Prostate gland (tissue), 2 donors: ENCODE results near the gene NRXN2. TPM values are rescaled to one million over a fixed set of nuclear protein-coding genes. Genes with fewer than 3 reads are reported as not detected.

Source experiments
- DNase-seq: peaks from one replicate; pipeline ENCODE4 v3.0.0-alpha.2; 2019; ENCODE audit warnings: low spot score
- H3K27ac ChIP-seq, 2 donors: fragments of 200-600 bp; sonication (generic); 2 replicates each; pipeline ENCODE4 v1.5.1; 2017 to 2019
- H3K27me3 ChIP-seq: fragments of 200-600 bp; sonication (generic); replicated peaks from 2 replicates; pipeline ENCODE4 v1.5.1; 2019; ENCODE audit not compliant: insufficient read depth
- H3K36me3 ChIP-seq, 2 donors: fragments of 200-600 bp; sonication (generic); 1 replicate in 1 of 2; 2 replicates in 1 of 2; pipeline versions ENCODE4 v1.5.1 to v1.8.1; 2017 to 2019
- H3K4me1 ChIP-seq: fragments of 200-600 bp; sonication (generic); replicated peaks from 2 replicates; pipeline ENCODE4 v1.5.1; 2019
- H3K4me3 ChIP-seq, 2 donors: fragments of 200-600 bp; sonication (generic); 2 replicates each; pipeline ENCODE4 v1.5.1; 2017 to 2019
- H3K9me3 ChIP-seq: fragments of 200-600 bp; sonication (generic); 2 replicates; pipeline ENCODE4 v1.5.1; 2017
- POLR2A ChIP-seq: fragments of 450-650 bp; IDR thresholded peaks from one replicate; pipeline ENCODE4 v1.6.1; 2016; ENCODE audit warnings: antibody characterized with exemption, mild to moderate bottlenecking
- POLR2AphosphoS5 ChIP-seq: sonication (generic); formaldehyde crosslinking; IDR thresholded peaks from one replicate; pipeline ENCODE4 v1.6.1; 2017; ENCODE audit warnings: antibody characterized with exemption
- WGBS: methylation state at CpG from one replicate; pipeline ENCODE4 v1.1.5; 2018; 5-methylcytosine and 5-hydroxymethylcytosine counted together
- intact Hi-C: fragments of 100-400 bp; cut with DNase I; formaldehyde crosslinking; loops from one replicate; pipeline ENCODE4 v1.14.2; 2022
- total RNA-seq, 2 donors: library from RNA; depleted of rRNA; stranded (reverse); fragments of >200 nt; gene quantifications; one replicate each; pipeline ENCODE4 v1.1.0, GENCODE V29; 2016
- TF ChIP-seq, protein P1 (sequence below), 4 experiments: fragments of 200-600 bp in 2 of 4; fragments of 450-650 bp in 2 of 4; sonication (generic) in 2 of 4; IDR thresholded peaks; 1 replicate in 3 of 4; 2 replicates in 1 of 4; pipeline ENCODE4 v1.5.1; 2016 to 2019; ENCODE audit warnings: antibody characterized with exemption in 4 of 4, mild to moderate bottlenecking in 2 of 4, moderate library complexity in 2 of 4

Gene NRXN2
- total RNA-seq, 2 donors from 2014 or later: 0.46 to 26.8 TPM

DNA sequence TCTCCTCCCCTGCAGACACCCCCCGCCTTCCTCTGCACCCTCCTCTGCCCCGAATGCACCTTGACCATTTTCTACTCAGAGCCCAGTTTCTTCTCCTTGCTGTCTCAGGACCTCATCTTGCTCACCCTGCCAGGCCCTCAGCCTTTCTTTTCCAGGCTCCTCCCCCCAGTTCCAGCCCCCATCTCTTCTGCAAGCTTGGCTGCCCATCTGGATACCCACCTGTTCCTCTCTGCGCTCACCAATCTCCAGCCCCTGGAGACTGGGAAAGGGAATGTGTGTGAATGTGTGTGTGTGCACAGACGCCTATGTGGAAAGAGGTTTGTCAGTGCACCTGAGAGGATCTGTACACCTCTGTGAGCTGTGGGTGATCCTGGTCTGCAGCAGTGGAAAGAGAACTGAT lies 95.6 kb downstream of the NRXN2 start:
- no peak for DNase-seq
- H3K27ac ChIP-seq: no peak overlapping the region
- H3K4me1 ChIP-seq: no peaks in the 10 kb centered on the region
- no peak for TF ChIP-seq POLR2A
- no peak for TF ChIP-seq POLR2AphosphoS5
- TF ChIP-seq, protein P1, sequence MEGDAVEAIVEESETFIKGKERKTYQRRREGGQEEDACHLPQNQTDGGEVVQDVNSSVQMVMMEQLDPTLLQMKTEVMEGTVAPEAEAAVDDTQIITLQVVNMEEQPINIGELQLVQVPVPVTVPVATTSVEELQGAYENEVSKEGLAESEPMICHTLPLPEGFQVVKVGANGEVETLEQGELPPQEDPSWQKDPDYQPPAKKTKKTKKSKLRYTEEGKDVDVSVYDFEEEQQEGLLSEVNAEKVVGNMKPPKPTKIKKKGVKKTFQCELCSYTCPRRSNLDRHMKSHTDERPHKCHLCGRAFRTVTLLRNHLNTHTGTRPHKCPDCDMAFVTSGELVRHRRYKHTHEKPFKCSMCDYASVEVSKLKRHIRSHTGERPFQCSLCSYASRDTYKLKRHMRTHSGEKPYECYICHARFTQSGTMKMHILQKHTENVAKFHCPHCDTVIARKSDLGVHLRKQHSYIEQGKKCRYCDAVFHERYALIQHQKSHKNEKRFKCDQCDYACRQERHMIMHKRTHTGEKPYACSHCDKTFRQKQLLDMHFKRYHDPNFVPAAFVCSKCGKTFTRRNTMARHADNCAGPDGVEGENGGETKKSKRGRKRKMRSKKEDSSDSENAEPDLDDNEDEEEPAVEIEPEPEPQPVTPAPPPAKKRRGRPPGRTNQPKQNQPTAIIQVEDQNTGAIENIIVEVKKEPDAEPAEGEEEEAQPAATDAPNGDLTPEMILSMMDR (IDR thresholded peaks at IDR 0.05): no peak
- intact Hi-C loops: no loop called here
- no peaks in the 10 kb centered on the region for H3K36me3 ChIP-seq
- H3K4me3 ChIP-seq: no peak overlapping the region
- H3K9me3 ChIP-seq: no peaks in the 10 kb centered on the region
- peaks cover 2% of the 10 kb centered on the region for H3K27me3 ChIP-seq
- WGBS: 93% methylated on average over 4 of the region's 4 CpGs

DNA sequence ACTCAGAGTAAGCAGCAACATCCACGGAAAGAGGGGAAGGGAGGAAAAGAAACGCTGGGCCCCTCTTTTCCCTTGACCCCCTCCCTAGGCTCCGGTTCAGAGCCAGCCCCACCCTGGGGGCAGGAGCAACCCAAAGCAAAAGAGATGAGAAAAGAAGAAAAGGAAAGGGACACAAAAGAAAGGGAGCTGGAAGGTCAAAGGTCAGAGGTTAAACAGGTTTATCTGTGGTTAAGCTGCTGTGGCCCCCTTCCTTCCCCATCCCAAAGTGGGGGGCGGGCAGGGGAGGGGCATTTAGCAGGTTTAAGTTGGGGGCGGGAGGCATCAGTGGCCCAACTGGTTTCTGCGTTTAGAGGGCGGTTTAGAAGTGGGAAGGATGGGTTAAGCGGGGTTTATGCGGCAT lies 96.4 kb downstream of the NRXN2 start:
- TF ChIP-seq, protein P1 (IDR thresholded peaks at IDR 0.05): no peak
- no peak for TF ChIP-seq POLR2AphosphoS5
- Histone ChIP-seq H3K4me3 (no peak overlapping the region), H3K36me3 (no peaks in the 10 kb centered on the region), H3K4me1 (no peaks in the 10 kb centered on the region), H3K27ac (no peak overlapping the region), H3K9me3 (no peaks in the 10 kb centered on the region), H3K27me3 (peaks cover 2% of the 10 kb centered on the region)
- DNase-seq: no peak
- intact Hi-C loops: no loop called here
- 87% methylated on average over 9 of the region's 9 CpGs for WGBS

DNA sequence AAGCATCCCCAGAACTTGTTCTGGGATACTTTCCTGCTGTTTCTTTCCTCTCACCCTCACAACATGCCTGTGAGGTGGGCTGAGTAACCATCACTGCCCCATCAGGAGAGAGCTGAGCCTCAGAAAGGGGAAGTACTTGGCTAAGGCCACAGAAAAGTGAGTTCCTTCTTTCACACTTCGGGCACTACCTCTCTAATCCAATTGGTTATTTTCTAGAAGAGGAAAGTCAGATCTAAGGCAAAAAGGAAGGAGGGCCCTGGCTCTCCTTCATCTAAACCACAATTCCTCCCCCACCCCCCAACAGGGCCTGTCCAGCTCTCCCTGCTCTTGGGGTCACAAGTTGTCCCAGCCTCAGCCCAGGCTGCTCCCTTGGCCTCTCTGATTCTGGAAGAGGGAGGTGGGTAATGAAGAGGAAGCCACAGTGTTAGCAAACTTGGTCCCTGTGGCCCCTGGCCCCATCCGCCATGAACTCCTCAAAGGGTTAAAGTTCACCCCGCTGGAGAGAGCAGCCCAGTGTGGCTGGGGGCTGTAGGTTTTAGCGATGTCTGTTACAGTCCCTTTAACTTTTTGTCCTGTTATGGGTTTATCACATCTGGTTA lies 98.0 kb downstream of the NRXN2 start:
- DNase-seq: no peak
- intact Hi-C loops: no loop called here
- WGBS: 88% methylated on average over 4 of the region's 4 CpGs
- Histone ChIP-seq H3K36me3 (no peaks in the 10 kb centered on the region), H3K9me3 (no peaks in the 10 kb centered on the region), H3K4me3 (no peak overlapping the region), H3K27ac (no peak overlapping the region), H3K4me1 (no peaks in the 10 kb centered on the region), H3K27me3 (no peaks in the 10 kb centered on the region)
- TF ChIP-seq, protein P1 (IDR thresholded peaks at IDR 0.05): no peak

DNA sequence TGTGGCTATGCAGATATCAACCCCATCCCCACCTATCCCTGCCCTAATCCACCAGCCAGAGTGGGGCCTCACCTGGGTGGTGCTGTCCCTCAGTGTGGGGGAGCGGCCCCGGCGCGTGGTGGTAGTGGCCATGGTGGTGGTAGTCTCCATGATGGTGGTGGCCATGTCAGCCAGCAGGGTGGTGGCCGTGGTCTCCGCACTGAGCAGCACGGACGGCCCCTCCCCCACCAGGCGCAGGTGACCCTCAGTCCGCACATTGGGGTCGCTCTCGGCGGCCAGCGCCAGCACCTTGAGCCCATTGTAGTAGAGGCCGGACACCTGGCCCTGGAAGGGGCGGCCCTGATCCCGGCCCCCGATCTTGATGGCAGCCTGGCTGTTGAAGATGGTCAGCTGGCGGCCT lies 100.3 kb downstream of the NRXN2 start:
- Histone ChIP-seq H3K27ac (no peak overlapping the region), H3K4me1 (no peaks in the 10 kb centered on the region), H3K4me3 (no peak overlapping the region), H3K36me3 (no peaks in the 10 kb centered on the region), H3K9me3 (no peaks in the 10 kb centered on the region), H3K27me3 (no peaks in the 10 kb centered on the region)
- TF ChIP-seq POLR2AphosphoS5 (no peak), POLR2A (no peak)
- 94% methylated on average over 19 of the region's 19 CpGs for WGBS
- intact Hi-C loops: no loop called here
- no peak for DNase-seq

DNA sequence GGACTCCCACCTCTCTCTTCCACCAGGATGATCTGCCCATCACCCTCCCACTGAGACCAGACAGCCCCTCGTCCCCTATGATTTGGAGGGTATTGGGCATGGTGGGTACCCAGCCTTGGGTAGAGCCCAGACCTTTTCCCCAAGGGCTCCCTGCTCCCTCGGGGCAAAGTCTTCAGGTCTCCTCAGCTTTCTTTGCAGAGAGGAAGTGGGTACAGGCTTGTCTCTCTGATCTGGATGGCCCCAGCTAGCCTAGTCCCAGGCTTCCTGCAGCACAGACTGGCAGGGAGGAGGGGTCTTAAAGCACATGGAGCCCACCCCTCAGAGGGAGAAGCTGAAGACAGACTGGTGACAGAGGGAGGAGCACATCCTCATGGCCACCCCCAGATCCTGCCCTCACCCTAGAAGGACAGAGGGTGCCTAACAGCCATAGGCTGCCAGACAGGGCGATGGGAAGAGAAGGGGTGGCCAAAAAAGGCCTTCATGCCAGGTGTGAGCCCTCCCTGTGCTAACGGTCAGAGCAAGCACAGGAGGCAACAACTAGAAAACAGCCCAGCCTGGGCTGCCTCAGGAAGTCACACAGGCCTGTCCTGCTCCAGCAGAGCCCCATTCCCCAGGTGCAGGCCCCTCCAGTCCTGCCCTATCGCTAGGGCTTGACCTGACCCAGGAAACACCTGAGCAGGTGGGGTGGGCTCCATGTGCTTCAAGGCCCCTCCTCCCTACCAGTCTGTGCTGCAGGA lies 101.5 kb downstream of the NRXN2 start:
- DNase-seq: no peak
- Histone ChIP-seq H3K4me1 (no peaks in the 10 kb centered on the region), H3K4me3 (no peak overlapping the region), H3K9me3 (no peaks in the 10 kb centered on the region), H3K36me3 (no peaks in the 10 kb centered on the region), H3K27ac (no peak overlapping the region), H3K27me3 (no peaks in the 10 kb centered on the region)
- intact Hi-C loops: no loop called here
- TF ChIP-seq, protein P1 (IDR thresholded peaks at IDR 0.05): no peak
- TF ChIP-seq POLR2AphosphoS5 (no peak), POLR2A (no peak)
- WGBS: 84% methylated on average over 5 of the region's 5 CpGs
